Activated T-helper 2 cell treated with anti-CD3 and anti-CD28 coated beads, Interferon-gamma antibody, Interleukin-2, Interleukin-4, amounts not matched to agents 10 μg/mL and 5 μg/mL and 100 μg/mL, durations not matched to agents 14 hours and 24 hours and 36 hours (primary cell): ENCODE measurements around the gene VAC14. TPM values are rescaled to one million over a fixed set of nuclear protein-coding genes. Genes with fewer than 3 reads are reported as not detected.

Experiments
- DNase-seq: peaks from one replicate; pipeline ENCODE4 v3.0.0; 2021; ENCODE audit warnings: low spot score
- H3K27ac Mint-ChIP-seq: one replicate; pipeline ENCODE4 v1.8.0; 2021; ENCODE audit warnings: mixed read lengths
- H3K27me3 Mint-ChIP-seq: one replicate; pipeline ENCODE4 v1.8.0; 2021; ENCODE audit warnings: low read depth, mixed read lengths
- H3K36me3 Mint-ChIP-seq: one replicate; pipeline ENCODE4 v1.8.0; 2021; ENCODE audit warnings: low read depth, mixed read lengths
- H3K4me1 Mint-ChIP-seq: one replicate; pipeline ENCODE4 v1.8.0; 2021; ENCODE audit warnings: low read depth, mixed read lengths
- H3K4me3 Mint-ChIP-seq: one replicate; pipeline ENCODE4 v1.8.0; 2021; ENCODE audit warnings: low read depth, mild to moderate bottlenecking, moderate library complexity, mixed read lengths
- H3K9me3 Mint-ChIP-seq: one replicate; pipeline ENCODE4 v1.8.0; 2021; ENCODE audit warnings: mixed read lengths
- intact Hi-C: fragments of 100-400 bp; cut with micrococcal nuclease; formaldehyde crosslinking; loops from one replicate; pipeline ENCODE4 v1.15.1; 2023
- total RNA-seq: library from RNA; stranded (reverse); gene quantifications from 2 replicates; pipeline ENCODE4 v1.2.3, GENCODE V29; 2022

VAC14 gene
- total RNA-seq, 1 donor from 2014 or later: 34.8 TPM

GRCh38 chr16:70752426-70752825, 48.5 kb downstream of the VAC14 start:
- no peaks in the 10 kb centered on the region for H3K9me3 Mint-ChIP-seq
- H3K4me1 Mint-ChIP-seq: peaks cover 6% of the 10 kb centered on the region
- no peaks in the 10 kb centered on the region for H3K27me3 Mint-ChIP-seq
- DNase-seq: no peak
- intact Hi-C loops: no loop called here
- peak overlapping the region; percentile 14 for H3K27ac Mint-ChIP-seq
- H3K4me3 Mint-ChIP-seq: no peak overlapping the region
- H3K36me3 Mint-ChIP-seq: no peaks in the 10 kb centered on the region

- Mint-ChIP-seq H3K27me3 (no peaks in the 10 kb centered on the region), H3K9me3 (no peaks in the 10 kb centered on the region), H3K4me3 (no peak overlapping the region), H3K36me3 (no peaks in the 10 kb centered on the region), H3K4me1 (peaks cover 15% of the 10 kb centered on the region), H3K27ac (no peak overlapping the region)
- DNase-seq: no peak
- intact Hi-C loops: no loop called here
These were observed 49.4 kb downstream of the VAC14 start for GRCh38 chr16:70751593-70751992.

GRCh38 chr16:70750893-70751467, 50.0 kb downstream of the VAC14 start:
- H3K4me3 Mint-ChIP-seq: no peak overlapping the region
- no peaks in the 10 kb centered on the region for H3K36me3 Mint-ChIP-seq

GRCh38 chr16:70749681-70750601, 51.0 kb downstream of the VAC14 start:
- intact Hi-C loops: no loop called here
- no peaks in the 10 kb centered on the region for H3K36me3 Mint-ChIP-seq
- DNase-seq: no peak
- no peaks in the 10 kb centered on the region for H3K9me3 Mint-ChIP-seq
- H3K4me3 Mint-ChIP-seq: no peak overlapping the region
- H3K27me3 Mint-ChIP-seq: no peaks in the 10 kb centered on the region
- H3K4me1 Mint-ChIP-seq: peaks cover 22% of the 10 kb centered on the region
- no peak overlapping the region for H3K27ac Mint-ChIP-seq

More at GRCh38 chr16:70750893-70751467, 50.0 kb downstream of the VAC14 start:
- Mint-ChIP-seq H3K9me3 (no peaks in the 10 kb centered on the region), H3K4me1 (peaks cover 21% of the 10 kb centered on the region), H3K27ac (peak overlapping the region; percentile 22), H3K27me3 (no peaks in the 10 kb centered on the region)
- DNase-seq: no peak
- intact Hi-C loops: no loop called here

- no peaks in the 10 kb centered on the region for H3K9me3 Mint-ChIP-seq
- DNase-seq: no peak
- no peak overlapping the region for H3K4me3 Mint-ChIP-seq
- no peaks in the 10 kb centered on the region for H3K27me3 Mint-ChIP-seq
- peak overlapping the region; percentile 22 for H3K27ac Mint-ChIP-seq
- intact Hi-C loops: no loop called here
- peaks cover under 1% of the 10 kb centered on the region for H3K36me3 Mint-ChIP-seq
- H3K4me1 Mint-ChIP-seq: peaks cover 22% of the 10 kb centered on the region
These were observed 51.8 kb downstream of the VAC14 start for GRCh38 chr16:70749006-70749678.

- Mint-ChIP-seq H3K4me1 (peaks cover 22% of the 10 kb centered on the region), H3K36me3 (peaks cover 12% of the 10 kb centered on the region), H3K4me3 (no peak overlapping the region), H3K9me3 (no peaks in the 10 kb centered on the region), H3K27ac (no peak overlapping the region), H3K27me3 (no peaks in the 10 kb centered on the region)
- intact Hi-C loops: no loop called here
- DNase-seq: no peak
These were observed 53.0 kb downstream of the VAC14 start for GRCh38 chr16:70747703-70748631.

GRCh38 chr16:70746708-70747424, 54.1 kb downstream of the VAC14 start:
- H3K36me3 Mint-ChIP-seq: peaks cover 16% of the 10 kb centered on the region
- no peaks in the 10 kb centered on the region for H3K27me3 Mint-ChIP-seq
- DNase-seq: peak; percentile 24
- H3K27ac Mint-ChIP-seq: peak overlapping the region; percentile 64
- H3K4me3 Mint-ChIP-seq: no peak overlapping the region
- H3K9me3 Mint-ChIP-seq: no peaks in the 10 kb centered on the region
- H3K4me1 Mint-ChIP-seq: peaks cover 22% of the 10 kb centered on the region
- intact Hi-C loops: no loop called here

GRCh38 chr16:70746040-70746707, 54.8 kb downstream of the VAC14 start:
- peaks cover 24% of the 10 kb centered on the region for H3K4me1 Mint-ChIP-seq
- H3K4me3 Mint-ChIP-seq: no peak overlapping the region
- intact Hi-C loops: no loop called here

GRCh38 chr16:70745536-70746025, 55.4 kb downstream of the VAC14 start:
- DNase-seq: no peak
- no peak overlapping the region for H3K4me3 Mint-ChIP-seq
- H3K27me3 Mint-ChIP-seq: no peaks in the 10 kb centered on the region
- peaks cover 26% of the 10 kb centered on the region for H3K4me1 Mint-ChIP-seq
- peaks cover 25% of the 10 kb centered on the region for H3K36me3 Mint-ChIP-seq
- intact Hi-C loops: no loop called here
- H3K9me3 Mint-ChIP-seq: no peaks in the 10 kb centered on the region
- no peak overlapping the region for H3K27ac Mint-ChIP-seq

More at GRCh38 chr16:70746040-70746707, 54.8 kb downstream of the VAC14 start:
- H3K36me3 Mint-ChIP-seq: peaks cover 22% of the 10 kb centered on the region
- no peak for DNase-seq
- H3K27me3 Mint-ChIP-seq: no peaks in the 10 kb centered on the region
- no peaks in the 10 kb centered on the region for H3K9me3 Mint-ChIP-seq
- peak overlapping the region; percentile 64 for H3K27ac Mint-ChIP-seq

- Mint-ChIP-seq H3K27me3 (no peaks in the 10 kb centered on the region), H3K27ac (no peak overlapping the region), H3K36me3 (peaks cover 25% of the 10 kb centered on the region), H3K4me1 (peaks cover 26% of the 10 kb centered on the region), H3K9me3 (no peaks in the 10 kb centered on the region), H3K4me3 (no peak overlapping the region)
- intact Hi-C loops: no loop called here
- no peak for DNase-seq
These were observed 56.6 kb downstream of the VAC14 start for GRCh38 chr16:70744366-70744765.

- no peak overlapping the region for H3K4me3 Mint-ChIP-seq
- no peak overlapping the region for H3K27ac Mint-ChIP-seq
- no peaks in the 10 kb centered on the region for H3K9me3 Mint-ChIP-seq
- no peak for DNase-seq
- intact Hi-C loops: no loop called here
- no peaks in the 10 kb centered on the region for H3K27me3 Mint-ChIP-seq
- H3K36me3 Mint-ChIP-seq: peaks cover 28% of the 10 kb centered on the region
- H3K4me1 Mint-ChIP-seq: peaks cover 31% of the 10 kb centered on the region
These were observed 57.2 kb downstream of the VAC14 start for GRCh38 chr16:70743791-70744190.
